Caco-2 (cell line): Measurements from ENCODE around the gene IL18. TPM values are rescaled to one million over a fixed set of nuclear protein-coding genes. Genes with fewer than 3 reads are reported as not detected.
"Not testable (repeated sequence)": the region's sequence is repeated elsewhere in the genome, so short reads cannot be mapped to it uniquely, and the experiment has no call there.

Experiments
- BruUV-seq: library from RNA; stranded (reverse); fragments of 400-500 nt; replicated peaks from 2 replicates; lab custom pipeline; 2021; lab: Mats Ljungman, UMichigan
- CTCF ChIA-PET: fragments of 300-600 bp; sonication (Branson Sonifier 250); formaldehyde crosslinking; loops from one replicate; lab custom pipeline; 2022; ENCODE audit warnings: antibody characterized with exemption; lab: Charles Lee
- POLR2A ChIA-PET: fragments of 300-600 bp; sonication (Branson Sonifier 250); formaldehyde crosslinking; loops from one replicate; lab custom pipeline; 2022; ENCODE audit warnings: antibody characterized with exemption; lab: Charles Lee
- DNase-seq, 2 experiments: peaks; one replicate each; pipeline versions ENCODE4 v3.0.0 to v3.0.0-alpha.2; 2020 to 2022
- H3K27me3 ChIP-seq: replicated peaks from 2 replicates; pipeline ENCODE4 v1.6.0; 2011; ENCODE audit warnings: low read length; ENCODE audit not compliant: control insufficient read depth, insufficient read depth
- H3K36me3 ChIP-seq: 2 replicates; pipeline ENCODE4 v1.5.1; 2011; ENCODE audit warnings: low read length; ENCODE audit not compliant: control insufficient read depth, insufficient read depth
- H3K4me1 ChIP-seq: fragments of 250-450 bp; sonication (Bioruptor Pico); 2 replicates; pipeline ENCODE4 v1.5.1; 2020; ENCODE audit warnings: mild to moderate bottlenecking
- H3K4me3 ChIP-seq: 2 replicates; pipeline ENCODE4 v1.5.1; 2011; ENCODE audit warnings: low read depth, mild to moderate bottlenecking, control low read depth, low read length
- H3K9me3 ChIP-seq: fragments of 250-450 bp; sonication (Bioruptor Pico); 2 replicates; pipeline ENCODE4 v1.5.1; 2020; ENCODE audit warnings: mild to moderate bottlenecking, moderate library complexity
- H3K27ac Mint-ChIP-seq: one replicate; pipeline ENCODE4 v1.8.0; 2022; ENCODE audit warnings: mixed read lengths; ENCODE audit not compliant: unreplicated experiment
- H3K27me3 Mint-ChIP-seq: one replicate; pipeline ENCODE4 v1.8.0; 2022; ENCODE audit warnings: mixed read lengths; ENCODE audit not compliant: insufficient read depth, unreplicated experiment
- H3K36me3 Mint-ChIP-seq: one replicate; pipeline ENCODE4 v1.8.0; 2022; ENCODE audit warnings: mild to moderate bottlenecking, mixed read lengths; ENCODE audit not compliant: insufficient read depth, unreplicated experiment
- H3K4me1 Mint-ChIP-seq: one replicate; pipeline ENCODE4 v1.8.0; 2022; ENCODE audit warnings: low read depth, mixed read lengths; ENCODE audit not compliant: unreplicated experiment
- H3K4me3 Mint-ChIP-seq: one replicate; pipeline ENCODE4 v1.8.0; 2022; ENCODE audit warnings: mild to moderate bottlenecking, moderate library complexity, mixed read lengths; ENCODE audit not compliant: unreplicated experiment
- H3K9me3 Mint-ChIP-seq: one replicate; pipeline ENCODE4 v1.8.0; 2022; ENCODE audit warnings: mixed read lengths; ENCODE audit not compliant: unreplicated experiment
- CTCF ChIP-seq, 2 experiments: fragments of 200-600 bp in 1 of 2; IDR thresholded peaks; 1 replicate in 1 of 2; 2 replicates in 1 of 2; pipeline versions ENCODE4 v1.5.1 to v1.8.0; 2011 to 2022; ENCODE audit warnings: antibody characterized with exemption in 1 of 2, control low read depth in 1 of 2, inconsistent platforms in 1 of 2, low read depth in 1 of 2, low read length in 1 of 2, mild to moderate bottlenecking in 1 of 2, moderate library complexity in 1 of 2; ENCODE audit not compliant: insufficient read depth in 1 of 2, severe bottlenecking in 1 of 2, unreplicated experiment in 1 of 2
- intact Hi-C: fragments of 100-400 bp; cut with micrococcal nuclease; formaldehyde crosslinking; loops from one replicate; pipeline ENCODE4 v1.10.0; 2022; ENCODE audit not compliant: unreplicated experiment
- total RNA-seq: library from RNA; stranded (reverse); gene quantifications from 2 replicates; pipeline ENCODE4 v1.2.3, GENCODE V29; 2022

The IL18 gene
- total RNA-seq, 1 experiment from 2014 or later, result 36.5 TPM

GRCh38 chr11:112097734-112098528 is 66.0 kb downstream of the IL18 start:
- no peak for DNase-seq
- Mint-ChIP-seq H3K27ac (no peak overlapping the region), H3K36me3 (peaks cover 15% of the 10 kb centered on the region), H3K27me3 (no peaks in the 10 kb centered on the region), H3K4me3 (no peak overlapping the region), H3K4me1 (no peaks in the 10 kb centered on the region), H3K9me3 (no peaks in the 10 kb centered on the region)
- H3K36me3 ChIP-seq, result peaks cover 2% of the 10 kb centered on the region; the same call in 1 of the 2 replicates
- no peak overlapping the region for H3K4me3 ChIP-seq
- no peaks in the 10 kb centered on the region for H3K9me3 ChIP-seq
- BruUV-seq, result no TSS peak
- H3K4me1 ChIP-seq, result no peaks in the 10 kb centered on the region
- intact Hi-C loops, result no loop called here
- POLR2A ChIA-PET, result no interaction called here
- no peak for TF ChIP-seq CTCF (IDR thresholded peaks at IDR 0.05; ENCODE audit: insufficient read depth in 1 of 2, low read depth in 1 of 2, low read length in 1 of 2, severe bottlenecking in 1 of 2, unreplicated experiment in 1 of 2)
- CTCF ChIA-PET, result interaction anchor here (1.1 kb wide), 1 partner anchor 171 kb away, joined by 5 read pairs; no protein-coding TSS in a partner anchor
- no peaks in the 10 kb centered on the region for H3K27me3 ChIP-seq

GRCh38 chr11:112096194-112096593 is 67.7 kb downstream of the IL18 start:
- Mint-ChIP-seq H3K4me1 (no peaks in the 10 kb centered on the region), H3K27me3 (no peaks in the 10 kb centered on the region), H3K36me3 (peaks cover 32% of the 10 kb centered on the region), H3K27ac (no peak overlapping the region), H3K9me3 (no peaks in the 10 kb centered on the region), H3K4me3 (no peak overlapping the region)
- TF ChIP-seq CTCF (IDR thresholded peaks at IDR 0.05; ENCODE audit: insufficient read depth in 1 of 2, low read depth in 1 of 2, low read length in 1 of 2, severe bottlenecking in 1 of 2, unreplicated experiment in 1 of 2), result no peak
- ChIA-PET CTCF (interaction anchor here (0.9 kb wide), 1 partner anchor 17 kb away, joined by 6 read pairs; no protein-coding TSS in a partner anchor), POLR2A (interaction anchor here (1.1 kb wide), 1 partner anchor 10 kb away, joined by 7 read pairs; the partner anchor contains the start of genes SDHD and TIMM8B)
- no TSS peak for BruUV-seq
- intact Hi-C loops, result no loop called here
- Histone ChIP-seq H3K4me1 (no peaks in the 10 kb centered on the region), H3K27me3 (no peaks in the 10 kb centered on the region), H3K4me3 (no peak overlapping the region), H3K36me3 (peaks cover 2% of the 10 kb centered on the region; the same call in 1 of the 2 replicates), H3K9me3 (no peaks in the 10 kb centered on the region)
- no peak for DNase-seq

GRCh38 chr11:112095302-112095701 is 68.6 kb downstream of the IL18 start:
- DNase-seq, H3K4me1 ChIP-seq, H3K27me3 Mint-ChIP-seq, intact Hi-C loops, POLR2A ChIA-PET, H3K9me3 Mint-ChIP-seq, H3K27ac Mint-ChIP-seq, H3K4me3 Mint-ChIP-seq, H3K9me3 ChIP-seq, H3K36me3 ChIP-seq, H3K4me3 ChIP-seq, H3K4me1 Mint-ChIP-seq, H3K27me3 ChIP-seq: not testable (repeated sequence)
- CTCF ChIA-PET, result interaction anchor here (0.9 kb wide), 1 partner anchor 18 kb away, joined by 6 read pairs; no protein-coding TSS in a partner anchor
- peaks cover 41% of the 10 kb centered on the region for H3K36me3 Mint-ChIP-seq
- BruUV-seq, result TSS peak; percentile 23

Other genes starting within 250 kb of the IL18 start
- 14.4 and 14.8 TPM in 2 replicates for gene C11orf52, start 245.2 kb downstream of the IL18 start, total RNA-seq
- gene DIXDC1, start 226.8 kb downstream of the IL18 start, total RNA-seq, result 4.9 and 6.4 TPM in 2 replicates
- 99.3 and 100.0 TPM in 2 replicates for gene DLAT, start 138.7 kb downstream of the IL18 start, total RNA-seq
- gene PIH1D2, start 90.1 kb downstream of the IL18 start, total RNA-seq, result 2.6 and 2.7 TPM in 2 replicates
- 36.9 and 37.4 TPM in 2 replicates for gene NKAPD1, start 89.8 kb downstream of the IL18 start, total RNA-seq
- gene TIMM8B, start 77.3 kb downstream of the IL18 start, total RNA-seq, result 147 and 154 TPM in 2 replicates
- gene SDHD, start 77.2 kb downstream of the IL18 start, total RNA-seq, result 157 and 166 TPM in 2 replicates
- gene TEX12, start 3.3 kb upstream of the IL18 start, total RNA-seq, result not detected in 2 replicates
- gene BCO2, start 11.4 kb upstream of the IL18 start, total RNA-seq, result 1.3 and 2.2 TPM in 2 replicates
- gene PTS, start 62.3 kb upstream of the IL18 start, total RNA-seq, result 78.0 and 79.5 TPM in 2 replicates
- not detected in 2 replicates for gene PLET1, start 96.8 kb upstream of the IL18 start, total RNA-seq